BLaER1 (cell line): Measurements from ENCODE around the gene LSAMP.

ENCODE experiments used
- H3K27ac ChIP-seq: shearing (Covaris generic); formaldehyde crosslinking; 2 replicates; pipeline ENCODE4 v1.8.1; 2022
- H3K27me3 ChIP-seq: shearing (Covaris generic); formaldehyde crosslinking; 2 replicates; pipeline ENCODE4 v1.8.1; 2022
- H3K36me3 ChIP-seq: shearing (Covaris generic); formaldehyde crosslinking; 2 replicates; pipeline ENCODE4 v1.8.1; 2022
- H3K4me1 ChIP-seq: shearing (Covaris generic); formaldehyde crosslinking; 2 replicates; pipeline ENCODE4 v1.8.1; 2022
- H3K4me2 ChIP-seq: shearing (Covaris generic); formaldehyde crosslinking; 2 replicates; pipeline ENCODE4 v1.8.1; 2022
- H3K4me3 ChIP-seq: shearing (Covaris generic); formaldehyde crosslinking; 2 replicates; pipeline ENCODE4 v1.8.1; 2022
- H3K9ac ChIP-seq: shearing (Covaris generic); formaldehyde crosslinking; 2 replicates; pipeline ENCODE4 v1.8.1; 2022
- H3K9me3 ChIP-seq: shearing (Covaris generic); formaldehyde crosslinking; 2 replicates; pipeline ENCODE4 v1.8.1; 2022
- H4K20me1 ChIP-seq: shearing (Covaris generic); formaldehyde crosslinking; 2 replicates; pipeline ENCODE4 v1.8.1; 2022
- Cebpa-rat ChIP-seq: shearing (Covaris generic); IDR thresholded peaks from 2 replicates; pipeline ENCODE4 v1.8.1; 2022

LSAMP gene

DNA sequence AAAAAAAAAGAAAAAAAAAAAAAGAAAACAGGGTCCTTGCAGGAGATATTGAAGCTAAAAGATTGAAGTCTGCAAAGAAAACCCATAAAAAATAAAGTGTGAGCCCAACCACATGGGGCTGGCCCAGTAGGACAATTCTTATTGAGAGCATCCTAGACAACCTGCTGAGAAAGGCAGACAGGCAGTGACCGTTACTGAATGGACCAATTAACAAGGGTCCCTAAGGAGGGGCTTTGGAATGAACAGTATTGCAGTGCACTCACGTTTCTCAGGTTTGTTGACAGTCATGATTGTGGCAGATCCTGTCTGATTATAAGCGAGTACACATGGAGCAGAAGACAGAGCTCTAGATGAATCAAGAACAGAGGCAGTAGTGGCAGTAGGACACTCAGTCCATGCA is 168.6 kb downstream of the LSAMP start:
- Histone ChIP-seq H3K4me3 (no peak overlapping the region), H3K27me3 (no peaks in the 10 kb centered on the region), H4K20me1 (no peaks in the 10 kb centered on the region), H3K27ac (no peak overlapping the region), H3K4me2 (no peak overlapping the region), H3K4me1 (no peaks in the 10 kb centered on the region), H3K9ac (no peak overlapping the region), H3K36me3 (no peaks in the 10 kb centered on the region), H3K9me3 (no peaks in the 10 kb centered on the region)
- no peak for TF ChIP-seq Cebpa-rat

- no peak for TF ChIP-seq Cebpa-rat
- H3K9ac ChIP-seq = no peak overlapping the region
- peak overlapping the region; percentile 10; the same call in 1 of the 2 replicates for H3K27ac ChIP-seq
- H3K36me3 ChIP-seq = no peaks in the 10 kb centered on the region
- no peak overlapping the region for H3K4me3 ChIP-seq
- H3K9me3 ChIP-seq = no peaks in the 10 kb centered on the region
- H3K4me1 ChIP-seq = peaks cover 21% of the 10 kb centered on the region
- H4K20me1 ChIP-seq = no peaks in the 10 kb centered on the region
- H3K4me2 ChIP-seq = peak overlapping the region; percentile 60
- H3K27me3 ChIP-seq = no peaks in the 10 kb centered on the region
These were observed 175.2 kb downstream of the LSAMP start for GRCh38 chr3:116270056-116270455.

GRCh38 chr3:116267116-116267515 is 178.2 kb downstream of the LSAMP start:
- H3K36me3 ChIP-seq = no peaks in the 10 kb centered on the region
- no peak overlapping the region for H3K9ac ChIP-seq

DNA sequence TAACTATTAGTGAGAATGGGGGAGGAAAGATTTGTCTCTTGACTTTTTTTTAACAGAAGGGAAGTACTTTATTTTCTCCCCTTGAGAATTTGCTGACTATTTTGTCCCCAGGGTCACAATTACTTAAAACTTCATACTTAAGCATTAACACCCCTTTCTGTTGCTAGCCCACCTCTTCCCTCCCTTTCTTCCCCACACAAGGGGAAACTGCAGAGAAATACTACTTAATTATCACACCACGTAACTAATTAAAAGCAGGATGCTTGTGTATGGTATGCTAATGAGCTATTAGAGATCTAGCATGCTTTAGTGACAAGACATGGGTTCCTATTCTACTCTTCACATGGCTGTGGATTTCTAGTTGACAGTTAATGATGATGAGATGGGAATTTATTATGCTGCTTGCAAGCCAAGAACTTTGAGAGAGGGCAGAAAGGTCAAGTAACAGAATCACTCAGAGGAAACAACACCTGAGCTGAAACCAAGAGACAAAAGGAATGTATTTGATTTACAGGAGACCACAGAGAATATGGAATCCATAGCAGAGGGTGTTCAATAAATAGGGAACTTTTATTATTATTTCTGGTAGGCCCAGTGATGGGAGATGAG is 179.2 kb downstream of the LSAMP start:
- H4K20me1 ChIP-seq = no peaks in the 10 kb centered on the region
- H3K9ac ChIP-seq = no peak overlapping the region
- H3K27me3 ChIP-seq = no peaks in the 10 kb centered on the region
- peak overlapping the region; percentile 23 for H3K4me2 ChIP-seq
- no peak for TF ChIP-seq Cebpa-rat
- no peak overlapping the region for H3K27ac ChIP-seq
- no peaks in the 10 kb centered on the region for H3K9me3 ChIP-seq
- peaks cover 21% of the 10 kb centered on the region for H3K4me1 ChIP-seq
- H3K36me3 ChIP-seq = no peaks in the 10 kb centered on the region
- no peak overlapping the region for H3K4me3 ChIP-seq

More at GRCh38 chr3:116267116-116267515, 178.2 kb downstream of the LSAMP start:
- H3K4me2 ChIP-seq = no peak overlapping the region
- no peaks in the 10 kb centered on the region for H3K27me3 ChIP-seq
- no peak overlapping the region for H3K27ac ChIP-seq
- H3K9me3 ChIP-seq = no peaks in the 10 kb centered on the region
- peaks cover 21% of the 10 kb centered on the region for H3K4me1 ChIP-seq
- H3K4me3 ChIP-seq = no peak overlapping the region
- H4K20me1 ChIP-seq = no peaks in the 10 kb centered on the region
- no peak for TF ChIP-seq Cebpa-rat

GRCh38 chr3:116265320-116265695 is 180.0 kb downstream of the LSAMP start:
- H3K9me3 ChIP-seq = no peaks in the 10 kb centered on the region
- no peak overlapping the region for H3K4me2 ChIP-seq
- no peak overlapping the region for H3K27ac ChIP-seq
- no peaks in the 10 kb centered on the region for H4K20me1 ChIP-seq
- H3K4me1 ChIP-seq = peaks cover 16% of the 10 kb centered on the region
- no peaks in the 10 kb centered on the region for H3K36me3 ChIP-seq
- H3K9ac ChIP-seq = no peak overlapping the region
- no peak overlapping the region for H3K4me3 ChIP-seq
- no peaks in the 10 kb centered on the region for H3K27me3 ChIP-seq
- no peak for TF ChIP-seq Cebpa-rat

GRCh38 chr3:116264546-116265319 is 180.6 kb downstream of the LSAMP start:
- TF ChIP-seq Cebpa-rat = no peak
- Histone ChIP-seq H4K20me1 (no peaks in the 10 kb centered on the region), H3K27me3 (no peaks in the 10 kb centered on the region), H3K27ac (no peak overlapping the region), H3K36me3 (no peaks in the 10 kb centered on the region), H3K4me2 (no peak overlapping the region), H3K4me1 (peaks cover 10% of the 10 kb centered on the region), H3K9ac (no peak overlapping the region), H3K4me3 (no peak overlapping the region), H3K9me3 (no peaks in the 10 kb centered on the region)

GRCh38 chr3:116263842-116264545 is 181.3 kb downstream of the LSAMP start:
- TF ChIP-seq Cebpa-rat = no peak
- Histone ChIP-seq H3K4me3 (no peak overlapping the region), H3K27me3 (no peaks in the 10 kb centered on the region), H3K27ac (no peak overlapping the region), H3K9ac (no peak overlapping the region), H3K9me3 (no peaks in the 10 kb centered on the region), H3K4me1 (peaks cover 6% of the 10 kb centered on the region), H3K36me3 (no peaks in the 10 kb centered on the region), H4K20me1 (no peaks in the 10 kb centered on the region), H3K4me2 (no peak overlapping the region)

- Histone ChIP-seq H3K36me3 (no peaks in the 10 kb centered on the region), H3K4me3 (no peak overlapping the region), H3K27ac (no peak overlapping the region), H3K4me1 (no peaks in the 10 kb centered on the region), H3K27me3 (no peaks in the 10 kb centered on the region), H4K20me1 (no peaks in the 10 kb centered on the region), H3K9me3 (no peaks in the 10 kb centered on the region), H3K4me2 (no peak overlapping the region), H3K9ac (no peak overlapping the region)
- TF ChIP-seq Cebpa-rat = no peak
These were observed 184.8 kb downstream of the LSAMP start for GRCh38 chr3:116260491-116260890.

DNA sequence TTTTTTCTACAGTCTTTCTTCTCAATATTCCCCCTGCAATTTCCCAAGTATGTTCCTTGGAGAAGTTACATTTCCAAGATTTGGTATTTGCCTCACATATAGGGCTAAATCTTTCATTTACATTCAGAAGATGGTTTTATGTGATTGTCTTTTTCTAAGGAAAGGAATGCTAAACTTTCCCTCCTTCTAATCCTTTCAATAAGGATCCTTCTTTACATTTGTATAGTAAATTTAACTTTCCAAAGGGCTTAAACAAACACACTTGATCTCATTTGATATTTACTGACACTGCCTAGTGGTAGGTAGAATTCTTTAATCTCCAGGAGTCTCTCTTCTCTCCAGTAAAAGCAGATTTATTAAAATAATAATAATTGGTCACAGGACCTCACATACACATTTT is 185.3 kb downstream of the LSAMP start:
- no peak overlapping the region for H3K4me3 ChIP-seq
- no peaks in the 10 kb centered on the region for H3K4me1 ChIP-seq
- no peaks in the 10 kb centered on the region for H3K36me3 ChIP-seq
- H3K27ac ChIP-seq = no peak overlapping the region
- H3K9me3 ChIP-seq = no peaks in the 10 kb centered on the region
- H3K9ac ChIP-seq = no peak overlapping the region
- H3K4me2 ChIP-seq = no peak overlapping the region
- TF ChIP-seq Cebpa-rat = no peak
- H4K20me1 ChIP-seq = no peaks in the 10 kb centered on the region
- no peaks in the 10 kb centered on the region for H3K27me3 ChIP-seq
